Adrenal gland (tissue), 5 donors: Measurements from ENCODE around the gene RSU1.

ENCODE experiments used
- CTCF ChIP-seq, 6 experiments: fragments of 450-650 bp in 4 of 6; fragments of 200-600 bp in 2 of 6; sonication (generic) in 1 of 6; IDR thresholded peaks; 1 replicate in 5 of 6; 2 replicates in 1 of 6; pipeline versions ENCODE4 v1.5.1 to v1.8.0; 2016 to 2021; ENCODE audit warnings: antibody characterized with exemption in 6 of 6, mild to moderate bottlenecking in 2 of 6, moderate library complexity in 1 of 6
- POLR2A ChIP-seq, 2 donors: fragments of 450-650 bp; IDR thresholded peaks; one replicate each; pipeline ENCODE4 v1.6.1; 2017; ENCODE audit warnings: antibody characterized with exemption in 2 of 2, mild to moderate bottlenecking in 2 of 2, moderate library complexity in 1 of 2
- donor health status: DM: no; HTN: no; CAD: no.

GRCh38 chr10:16816171-16816570 lies 1.1 kb downstream of the RSU1 start:
- TF ChIP-seq CTCF (IDR thresholded peaks at IDR 0.05), result no peak
- TF ChIP-seq POLR2A (IDR thresholded peaks at IDR 0.05), result no peak
